ENCODE measurements around the gene MEAF6. TPM values are rescaled to one million over a fixed set of nuclear protein-coding genes. Genes with fewer than 3 reads are reported as not detected.
A peak's percentile ranks its signal among the peaks of the same experiment; 100 is the strongest.

Gene MEAF6
- total and polyA plus RNA-seq, 2 experiments from 2014 or later, result 60.1 to 64.5 TPM

DNA sequence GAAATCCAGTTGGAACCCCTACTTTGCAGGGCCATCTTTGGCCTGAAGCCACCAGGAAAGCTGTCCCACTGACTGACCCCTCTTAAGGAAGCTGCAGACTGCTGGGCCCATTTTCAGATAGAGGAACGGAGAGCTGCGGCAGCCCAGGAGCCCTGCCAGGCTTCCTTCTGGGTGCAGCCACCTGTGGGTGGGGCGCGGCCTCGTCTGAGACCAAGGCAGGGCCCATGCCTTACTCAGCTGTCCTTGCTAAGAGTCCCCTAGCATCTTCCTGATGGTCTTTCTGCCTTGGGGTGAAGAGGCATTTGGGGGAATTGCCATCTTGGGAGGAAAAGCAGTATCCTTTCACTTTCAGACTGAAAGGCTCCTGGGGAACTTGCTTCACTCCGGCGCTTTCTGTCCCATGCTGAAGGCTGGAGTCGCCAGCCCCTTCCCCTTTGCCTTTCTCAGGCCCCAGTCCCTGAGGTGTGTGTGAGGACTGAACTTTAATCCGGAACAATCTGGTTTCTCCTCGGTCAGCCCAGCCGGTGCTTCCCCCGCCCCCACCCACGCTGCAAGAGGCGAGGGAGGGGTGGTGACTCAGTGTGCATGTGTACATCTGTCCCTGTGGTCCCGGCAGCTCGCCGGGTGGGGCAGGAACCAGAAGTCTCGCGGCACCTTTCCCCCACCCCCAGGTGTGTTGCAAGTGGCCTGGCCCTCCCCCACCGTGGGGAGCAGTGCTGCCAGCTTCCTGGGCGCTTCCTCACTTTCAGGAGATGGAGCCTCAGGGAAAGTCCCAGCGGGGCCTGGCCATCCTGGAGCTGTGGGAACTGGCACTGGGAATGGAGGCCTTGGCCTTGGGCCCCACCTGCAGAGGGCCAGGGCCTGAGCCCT lies 35.1 kb downstream of the MEAF6 start:
- no peak overlapping the region for H3K27ac ChIP-seq (ENCODE audit: low read depth)

More for the DNA sequence above, 35.1 kb downstream of the MEAF6 start:
- TF ChIP-seq, protein P1, sequence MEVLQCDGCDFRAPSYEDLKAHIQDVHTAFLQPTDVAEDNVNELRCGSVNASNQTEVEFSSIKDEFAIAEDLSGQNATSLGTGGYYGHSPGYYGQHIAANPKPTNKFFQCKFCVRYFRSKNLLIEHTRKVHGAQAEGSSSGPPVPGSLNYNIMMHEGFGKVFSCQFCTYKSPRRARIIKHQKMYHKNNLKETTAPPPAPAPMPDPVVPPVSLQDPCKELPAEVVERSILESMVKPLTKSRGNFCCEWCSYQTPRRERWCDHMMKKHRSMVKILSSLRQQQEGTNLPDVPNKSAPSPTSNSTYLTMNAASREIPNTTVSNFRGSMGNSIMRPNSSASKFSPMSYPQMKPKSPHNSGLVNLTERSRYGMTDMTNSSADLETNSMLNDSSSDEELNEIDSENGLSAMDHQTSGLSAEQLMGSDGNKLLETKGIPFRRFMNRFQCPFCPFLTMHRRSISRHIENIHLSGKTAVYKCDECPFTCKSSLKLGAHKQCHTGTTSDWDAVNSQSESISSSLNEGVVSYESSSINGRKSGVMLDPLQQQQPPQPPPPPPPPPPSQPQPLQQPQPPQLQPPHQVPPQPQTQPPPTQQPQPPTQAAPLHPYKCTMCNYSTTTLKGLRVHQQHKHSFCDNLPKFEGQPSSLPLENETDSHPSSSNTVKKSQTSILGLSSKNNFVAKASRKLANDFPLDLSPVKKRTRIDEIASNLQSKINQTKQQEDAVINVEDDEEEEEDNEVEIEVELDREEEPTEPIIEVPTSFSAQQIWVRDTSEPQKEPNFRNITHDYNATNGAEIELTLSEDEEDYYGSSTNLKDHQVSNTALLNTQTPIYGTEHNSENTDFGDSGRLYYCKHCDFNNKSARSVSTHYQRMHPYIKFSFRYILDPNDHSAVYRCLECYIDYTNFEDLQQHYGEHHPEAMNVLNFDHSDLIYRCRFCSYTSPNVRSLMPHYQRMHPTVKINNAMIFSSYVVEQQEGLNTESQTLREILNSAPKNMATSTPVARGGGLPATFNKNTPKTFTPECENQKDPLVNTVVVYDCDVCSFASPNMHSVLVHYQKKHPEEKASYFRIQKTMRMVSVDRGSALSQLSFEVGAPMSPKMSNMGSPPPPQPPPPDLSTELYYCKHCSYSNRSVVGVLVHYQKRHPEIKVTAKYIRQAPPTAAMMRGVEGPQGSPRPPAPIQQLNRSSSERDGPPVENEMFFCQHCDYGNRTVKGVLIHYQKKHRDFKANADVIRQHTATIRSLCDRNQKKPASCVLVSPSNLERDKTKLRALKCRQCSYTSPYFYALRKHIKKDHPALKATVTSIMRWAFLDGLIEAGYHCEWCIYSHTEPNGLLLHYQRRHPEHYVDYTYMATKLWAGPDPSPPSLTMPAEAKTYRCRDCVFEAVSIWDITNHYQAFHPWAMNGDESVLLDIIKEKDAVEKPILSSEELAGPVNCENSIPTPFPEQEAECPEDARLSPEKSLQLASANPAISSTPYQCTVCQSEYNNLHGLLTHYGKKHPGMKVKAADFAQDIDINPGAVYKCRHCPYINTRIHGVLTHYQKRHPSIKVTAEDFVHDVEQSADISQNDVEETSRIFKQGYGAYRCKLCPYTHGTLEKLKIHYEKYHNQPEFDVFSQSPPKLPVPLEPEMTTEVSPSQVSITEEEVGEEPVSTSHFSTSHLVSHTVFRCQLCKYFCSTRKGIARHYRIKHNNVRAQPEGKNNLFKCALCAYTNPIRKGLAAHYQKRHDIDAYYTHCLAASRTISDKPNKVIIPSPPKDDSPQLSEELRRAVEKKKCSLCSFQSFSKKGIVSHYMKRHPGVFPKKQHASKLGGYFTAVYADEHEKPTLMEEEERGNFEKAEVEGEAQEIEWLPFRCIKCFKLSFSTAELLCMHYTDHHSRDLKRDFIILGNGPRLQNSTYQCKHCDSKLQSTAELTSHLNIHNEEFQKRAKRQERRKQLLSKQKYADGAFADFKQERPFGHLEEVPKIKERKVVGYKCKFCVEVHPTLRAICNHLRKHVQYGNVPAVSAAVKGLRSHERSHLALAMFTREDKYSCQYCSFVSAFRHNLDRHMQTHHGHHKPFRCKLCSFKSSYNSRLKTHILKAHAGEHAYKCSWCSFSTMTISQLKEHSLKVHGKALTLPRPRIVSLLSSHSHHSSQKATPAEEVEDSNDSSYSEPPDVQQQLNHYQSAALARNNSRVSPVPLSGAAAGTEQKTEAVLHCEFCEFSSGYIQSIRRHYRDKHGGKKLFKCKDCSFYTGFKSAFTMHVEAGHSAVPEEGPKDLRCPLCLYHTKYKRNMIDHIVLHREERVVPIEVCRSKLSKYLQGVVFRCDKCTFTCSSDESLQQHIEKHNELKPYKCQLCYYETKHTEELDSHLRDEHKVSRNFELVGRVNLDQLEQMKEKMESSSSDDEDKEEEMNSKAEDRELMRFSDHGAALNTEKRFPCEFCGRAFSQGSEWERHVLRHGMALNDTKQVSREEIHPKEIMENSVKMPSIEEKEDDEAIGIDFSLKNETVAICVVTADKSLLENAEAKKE (CRISPR knock-in tag; IDR thresholded peaks at IDR 0.05), result no peak
- TF ChIP-seq NANOG (IDR thresholded peaks at IDR 0.05; ENCODE audit: borderline replicate concordance) (no peak), CREB1 (CRISPR knock-in tag; IDR thresholded peaks at IDR 0.05; ENCODE audit: low read depth) (no peak), ZNF331 (CRISPR knock-in tag; IDR thresholded peaks at IDR 0.05; ENCODE audit: low read depth) (no peak), STAT1 (IDR thresholded peaks at IDR 0.05; ENCODE audit: unreplicated experiment) (no peak), POLR2AphosphoS5 (IDR thresholded peaks at IDR 0.05; ENCODE audit: low read depth) (no peak), EZH2 (IDR thresholded peaks at IDR 0.05; ENCODE audit: low read depth, unreplicated experiment) (no peak), JUNB (IDR thresholded peaks at IDR 0.05; ENCODE audit: unreplicated experiment) (no peak), ETS1 (IDR thresholded peaks at IDR 0.05) (no peak), EZH2phosphoT487 (IDR thresholded peaks at IDR 0.05; ENCODE audit: unreplicated experiment) (no peak), REST (IDR thresholded peaks at IDR 0.05; ENCODE audit: unreplicated experiment) (no peak), ZNF114 (CRISPR knock-in tag; IDR thresholded peaks at IDR 0.05) (no peak)
- TF ChIP-seq, protein P2, sequence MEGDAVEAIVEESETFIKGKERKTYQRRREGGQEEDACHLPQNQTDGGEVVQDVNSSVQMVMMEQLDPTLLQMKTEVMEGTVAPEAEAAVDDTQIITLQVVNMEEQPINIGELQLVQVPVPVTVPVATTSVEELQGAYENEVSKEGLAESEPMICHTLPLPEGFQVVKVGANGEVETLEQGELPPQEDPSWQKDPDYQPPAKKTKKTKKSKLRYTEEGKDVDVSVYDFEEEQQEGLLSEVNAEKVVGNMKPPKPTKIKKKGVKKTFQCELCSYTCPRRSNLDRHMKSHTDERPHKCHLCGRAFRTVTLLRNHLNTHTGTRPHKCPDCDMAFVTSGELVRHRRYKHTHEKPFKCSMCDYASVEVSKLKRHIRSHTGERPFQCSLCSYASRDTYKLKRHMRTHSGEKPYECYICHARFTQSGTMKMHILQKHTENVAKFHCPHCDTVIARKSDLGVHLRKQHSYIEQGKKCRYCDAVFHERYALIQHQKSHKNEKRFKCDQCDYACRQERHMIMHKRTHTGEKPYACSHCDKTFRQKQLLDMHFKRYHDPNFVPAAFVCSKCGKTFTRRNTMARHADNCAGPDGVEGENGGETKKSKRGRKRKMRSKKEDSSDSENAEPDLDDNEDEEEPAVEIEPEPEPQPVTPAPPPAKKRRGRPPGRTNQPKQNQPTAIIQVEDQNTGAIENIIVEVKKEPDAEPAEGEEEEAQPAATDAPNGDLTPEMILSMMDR (conservative IDR thresholded peaks at IDR 0.05; ENCODE audit: low read depth in 2 of 2), result no peak
- H3K9me3 Mint-ChIP-seq, result no peaks in the 10 kb centered on the region
- H4K20me1 ChIP-seq (replicated peaks; ENCODE audit: insufficient read depth), result no peaks in the 10 kb centered on the region; the same call in 1 of the 2 replicates
- no peaks in the 10 kb centered on the region for H3F3A ChIP-seq (replicated peaks; ENCODE audit: low read depth)
- H3K27me3 Mint-ChIP-seq (ENCODE audit: insufficient read depth, low read depth, poor library complexity), result peaks cover 12% of the 10 kb centered on the region
- H3K4me1 ChIP-seq (ENCODE audit: insufficient read depth), result peaks cover 35% of the 10 kb centered on the region
- H3K4me1 Mint-ChIP-seq, result peaks cover 42% of the 10 kb centered on the region
- no peak overlapping the region; the same call in 1 of the 2 replicates for H3K4me2 ChIP-seq
- no peak for DNase-seq (ENCODE audit: low spot score)
- H2AFZ ChIP-seq, result no peak overlapping the region
- no peaks in the 10 kb centered on the region for H3K9me2 ChIP-seq (ENCODE audit: insufficient read depth)
- H3K4me3 Mint-ChIP-seq, result no peak overlapping the region
- ATAC-seq, result no peak
- no peaks in the 10 kb centered on the region for H3K27me3 ChIP-seq (ENCODE audit: insufficient read depth)
- no peak overlapping the region for H3K4me3 ChIP-seq
- H3K27ac Mint-ChIP-seq, result peak overlapping the region; percentile 80
- peaks cover 50% of the 10 kb centered on the region for H3K36me3 Mint-ChIP-seq (ENCODE audit: low read depth)
- no peaks in the 10 kb centered on the region for H3K36me3 ChIP-seq (ENCODE audit: insufficient read depth)
- peaks cover 29% of the 10 kb centered on the region for H3K79me2 ChIP-seq (replicated peaks; ENCODE audit: insufficient read depth)
